DND-41 (cell line): ENCODE measurements around the gene ZNF554.

Experiments
- EZH2 ChIP-seq: IDR thresholded peaks from 3 replicates; pipeline ENCODE4 v1.6.1; 2012; ENCODE audit warnings: borderline replicate concordance, low read depth, mild to moderate bottlenecking, moderate library complexity, low read length, inconsistent platforms; ENCODE audit not compliant: severe bottlenecking
- TF ChIP-seq, protein P1 (sequence below): IDR thresholded peaks from 2 replicates; pipeline ENCODE4 v1.5.1; 2012; ENCODE audit warnings: borderline replicate concordance, low read length, moderate library complexity, mild to moderate bottlenecking; ENCODE audit not compliant: poor library complexity, severe bottlenecking; ENCODE audit errors: extremely low read depth

DNA sequence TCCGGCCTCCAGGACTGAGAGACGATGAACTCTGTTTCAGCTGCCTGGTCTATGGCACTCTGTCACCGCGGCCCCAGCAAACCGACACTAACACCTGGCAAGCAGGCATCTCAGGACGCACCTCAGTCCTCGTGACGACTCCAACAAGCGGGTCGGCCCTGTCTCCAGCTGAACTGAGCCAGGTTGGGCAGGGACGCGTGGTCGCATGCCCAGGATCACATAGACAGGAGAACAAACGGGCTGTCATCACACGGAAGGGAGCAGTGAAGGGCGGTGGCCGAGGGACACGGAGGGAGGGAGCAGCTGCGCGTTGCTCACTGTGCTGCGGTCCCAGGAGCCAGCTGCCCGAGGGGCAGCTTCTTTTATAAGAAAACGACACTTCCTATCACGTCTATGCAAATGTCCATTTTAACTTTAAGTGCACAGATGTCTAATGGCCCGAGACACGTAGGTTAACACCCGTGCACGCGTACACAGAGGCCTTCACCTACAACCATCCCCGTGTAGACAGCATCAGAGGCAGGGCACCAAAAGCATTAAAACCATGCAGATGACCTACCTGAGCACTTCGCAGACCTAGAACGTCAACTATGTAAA, 45.5 kb upstream of the ZNF554 start:
- TF ChIP-seq, protein P1, sequence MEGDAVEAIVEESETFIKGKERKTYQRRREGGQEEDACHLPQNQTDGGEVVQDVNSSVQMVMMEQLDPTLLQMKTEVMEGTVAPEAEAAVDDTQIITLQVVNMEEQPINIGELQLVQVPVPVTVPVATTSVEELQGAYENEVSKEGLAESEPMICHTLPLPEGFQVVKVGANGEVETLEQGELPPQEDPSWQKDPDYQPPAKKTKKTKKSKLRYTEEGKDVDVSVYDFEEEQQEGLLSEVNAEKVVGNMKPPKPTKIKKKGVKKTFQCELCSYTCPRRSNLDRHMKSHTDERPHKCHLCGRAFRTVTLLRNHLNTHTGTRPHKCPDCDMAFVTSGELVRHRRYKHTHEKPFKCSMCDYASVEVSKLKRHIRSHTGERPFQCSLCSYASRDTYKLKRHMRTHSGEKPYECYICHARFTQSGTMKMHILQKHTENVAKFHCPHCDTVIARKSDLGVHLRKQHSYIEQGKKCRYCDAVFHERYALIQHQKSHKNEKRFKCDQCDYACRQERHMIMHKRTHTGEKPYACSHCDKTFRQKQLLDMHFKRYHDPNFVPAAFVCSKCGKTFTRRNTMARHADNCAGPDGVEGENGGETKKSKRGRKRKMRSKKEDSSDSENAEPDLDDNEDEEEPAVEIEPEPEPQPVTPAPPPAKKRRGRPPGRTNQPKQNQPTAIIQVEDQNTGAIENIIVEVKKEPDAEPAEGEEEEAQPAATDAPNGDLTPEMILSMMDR, result no peak
- TF ChIP-seq EZH2, result no peak
